Measurements from ENCODE around the gene GRAP2.

GRCh38 chr22:40004836-40005235 lies 104.0 kb downstream of the GRAP2 start:
- TF ChIP-seq CTCF (IDR thresholded peaks at IDR 0.05), result no peak
- TF ChIP-seq EZH2 (IDR thresholded peaks at IDR 0.05), result no peak

Data from neural progenitor cell (in vitro differentiated cells).